ENCODE results near the gene THRB. TPM values are rescaled to one million over a fixed set of nuclear protein-coding genes. Genes with fewer than 3 reads are reported as not detected.

Gene THRB
- total RNA-seq, 1 donor from 2014 or later: 19.7 TPM

DNA sequence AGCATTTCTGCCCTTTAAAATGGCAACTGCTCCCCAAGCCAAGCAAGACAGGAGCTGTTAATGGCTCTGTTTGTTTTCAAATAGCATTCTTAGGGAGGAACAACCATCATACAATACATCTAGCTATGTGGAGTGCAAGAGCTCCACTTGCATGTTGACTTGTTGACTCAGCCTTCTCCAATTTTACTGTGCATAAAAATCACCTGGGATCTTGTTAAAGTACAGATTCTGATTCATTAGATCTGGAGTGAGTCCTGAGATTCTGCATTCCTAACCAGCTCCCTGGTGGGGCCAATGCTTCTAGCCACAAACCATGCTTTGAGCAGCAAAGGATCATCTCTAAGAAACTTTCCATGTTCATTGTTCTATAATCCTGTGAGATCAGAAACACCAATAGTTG is 171.4 kb downstream of the THRB start:
- no peaks in the 10 kb centered on the region for H3K9me3 ChIP-seq
- ATAC-seq (no peak), DNase-seq (no peak)
- no peak overlapping the region for H3K4me3 ChIP-seq
- no peak overlapping the region for H3K27ac ChIP-seq
- intact Hi-C loops (cut with DNase I): no loop called here
- H3K4me1 ChIP-seq: no peaks in the 10 kb centered on the region
- H3K27me3 ChIP-seq: no peaks in the 10 kb centered on the region
- TF ChIP-seq, protein P1, sequence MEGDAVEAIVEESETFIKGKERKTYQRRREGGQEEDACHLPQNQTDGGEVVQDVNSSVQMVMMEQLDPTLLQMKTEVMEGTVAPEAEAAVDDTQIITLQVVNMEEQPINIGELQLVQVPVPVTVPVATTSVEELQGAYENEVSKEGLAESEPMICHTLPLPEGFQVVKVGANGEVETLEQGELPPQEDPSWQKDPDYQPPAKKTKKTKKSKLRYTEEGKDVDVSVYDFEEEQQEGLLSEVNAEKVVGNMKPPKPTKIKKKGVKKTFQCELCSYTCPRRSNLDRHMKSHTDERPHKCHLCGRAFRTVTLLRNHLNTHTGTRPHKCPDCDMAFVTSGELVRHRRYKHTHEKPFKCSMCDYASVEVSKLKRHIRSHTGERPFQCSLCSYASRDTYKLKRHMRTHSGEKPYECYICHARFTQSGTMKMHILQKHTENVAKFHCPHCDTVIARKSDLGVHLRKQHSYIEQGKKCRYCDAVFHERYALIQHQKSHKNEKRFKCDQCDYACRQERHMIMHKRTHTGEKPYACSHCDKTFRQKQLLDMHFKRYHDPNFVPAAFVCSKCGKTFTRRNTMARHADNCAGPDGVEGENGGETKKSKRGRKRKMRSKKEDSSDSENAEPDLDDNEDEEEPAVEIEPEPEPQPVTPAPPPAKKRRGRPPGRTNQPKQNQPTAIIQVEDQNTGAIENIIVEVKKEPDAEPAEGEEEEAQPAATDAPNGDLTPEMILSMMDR (IDR thresholded peaks at IDR 0.05): no peak
- no peaks in the 10 kb centered on the region for H3K36me3 ChIP-seq

DNA sequence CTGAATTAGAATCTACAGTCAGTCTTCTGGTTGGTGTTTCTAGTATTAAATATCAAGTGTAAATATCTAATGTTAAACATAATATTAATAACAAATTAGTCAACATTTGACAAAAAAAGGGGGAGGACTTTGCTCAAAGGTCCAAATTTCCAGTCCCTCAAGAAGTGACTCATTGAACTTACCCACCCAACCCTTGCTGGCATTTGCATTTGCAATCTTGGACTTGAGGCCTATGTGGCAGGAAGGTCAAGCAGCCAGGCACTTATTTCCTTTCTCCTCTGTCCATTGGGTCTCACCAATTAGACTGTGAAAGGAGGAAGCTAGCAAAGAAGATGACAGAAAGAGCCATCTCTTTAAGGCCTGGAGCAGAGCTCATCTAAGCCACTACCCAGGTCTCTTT is 174.0 kb downstream of the THRB start:
- Histone ChIP-seq H3K27ac (no peak overlapping the region), H3K4me1 (no peaks in the 10 kb centered on the region), H3K9me3 (no peaks in the 10 kb centered on the region), H3K4me3 (no peak overlapping the region), H3K27me3 (no peaks in the 10 kb centered on the region), H3K36me3 (no peaks in the 10 kb centered on the region)
- DNase-seq: no peak
- TF ChIP-seq, protein P1 (IDR thresholded peaks at IDR 0.05): no peak
- intact Hi-C loops (cut with DNase I): no loop called here
- ATAC-seq: no peak

DNA sequence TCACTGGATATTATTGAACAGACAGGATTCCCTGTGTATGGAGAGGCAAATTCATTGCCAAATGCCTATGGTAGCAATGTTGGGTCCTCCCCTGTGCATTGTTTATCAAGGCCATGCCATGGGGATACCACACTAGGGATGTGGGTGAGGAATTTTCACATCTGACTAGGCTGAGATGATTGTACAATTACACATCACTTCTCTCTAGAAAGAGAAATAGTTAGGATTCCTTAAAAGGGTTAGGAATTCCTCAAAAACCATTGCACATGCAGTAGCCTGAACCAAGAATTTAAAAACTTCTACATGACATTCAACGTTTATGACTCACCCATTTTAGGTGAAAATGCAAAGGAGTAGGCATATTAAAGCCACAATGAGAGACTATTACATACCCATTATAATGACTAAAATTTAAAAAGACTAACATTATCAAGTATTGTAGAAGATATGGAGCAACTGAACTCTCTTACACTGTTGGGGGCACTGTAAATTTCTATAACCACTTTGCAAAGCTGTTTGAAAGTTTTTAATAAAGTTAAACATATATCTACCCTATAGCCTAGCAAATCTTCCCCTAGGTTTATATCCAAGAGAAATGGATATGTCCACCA is 175.9 kb downstream of the THRB start:
- H3K36me3 ChIP-seq: no peaks in the 10 kb centered on the region
- no peaks in the 10 kb centered on the region for H3K9me3 ChIP-seq
- H3K27ac ChIP-seq: no peak overlapping the region
- no peak for ATAC-seq
- no peak overlapping the region for H3K4me3 ChIP-seq
- TF ChIP-seq, protein P1 (IDR thresholded peaks at IDR 0.05): no peak
- intact Hi-C loops (cut with DNase I): no loop called here
- H3K27me3 ChIP-seq: no peaks in the 10 kb centered on the region
- no peaks in the 10 kb centered on the region for H3K4me1 ChIP-seq
- no peak for DNase-seq

DNA sequence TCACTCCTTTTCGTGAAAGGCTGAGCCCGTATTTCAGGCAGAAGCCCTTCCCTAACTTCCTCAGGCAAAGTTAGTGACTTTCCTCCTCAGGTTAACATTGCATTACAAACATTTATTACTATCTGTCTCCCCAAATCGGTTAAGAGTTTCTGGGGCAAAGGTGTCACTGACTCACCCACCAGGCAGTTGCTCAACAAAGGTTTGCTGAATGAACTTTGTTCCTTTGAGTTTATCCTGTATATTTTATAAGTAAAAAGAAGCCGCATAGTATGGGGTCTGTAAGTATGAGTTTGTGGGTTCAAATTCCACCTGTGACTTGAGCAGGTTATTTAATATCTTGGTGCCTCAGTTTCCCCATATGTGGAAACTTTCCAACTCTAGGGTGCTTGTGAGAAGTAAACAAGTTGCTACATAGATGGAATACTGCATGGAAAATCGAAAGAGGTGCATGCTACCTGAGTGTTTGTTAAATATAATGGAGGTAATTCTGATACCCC is 177.7 kb downstream of the THRB start:
- Histone ChIP-seq H3K9me3 (no peaks in the 10 kb centered on the region), H3K4me3 (no peak overlapping the region), H3K4me1 (no peaks in the 10 kb centered on the region), H3K27me3 (no peaks in the 10 kb centered on the region), H3K27ac (no peak overlapping the region), H3K36me3 (no peaks in the 10 kb centered on the region)
- TF ChIP-seq, protein P1 (IDR thresholded peaks at IDR 0.05): no peak
- ATAC-seq: no peak
- DNase-seq: no peak
- intact Hi-C loops (cut with DNase I): no loop called here

DNA sequence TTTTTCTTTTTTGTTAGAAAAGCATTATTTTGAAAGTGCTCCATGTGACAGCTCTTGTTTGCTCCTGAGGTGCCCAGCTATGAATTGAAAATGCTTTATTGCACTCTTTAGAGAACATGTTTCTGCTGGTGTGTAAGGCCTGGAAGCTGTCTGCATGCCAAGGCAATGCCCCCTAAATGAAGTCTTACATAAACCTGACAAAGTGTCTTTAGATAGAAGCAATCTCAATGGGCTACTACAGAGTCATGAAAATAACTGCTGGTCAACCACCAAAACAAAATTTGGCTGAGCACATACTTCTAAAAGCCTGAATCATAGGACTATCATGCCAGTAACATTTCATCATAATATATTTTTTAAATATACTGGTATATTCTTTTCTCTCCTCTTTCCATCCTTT is 178.7 kb downstream of the THRB start:
- no peak overlapping the region for H3K4me3 ChIP-seq
- DNase-seq (no peak), ATAC-seq (no peak)
- no peaks in the 10 kb centered on the region for H3K4me1 ChIP-seq
- no peaks in the 10 kb centered on the region for H3K27me3 ChIP-seq
- TF ChIP-seq, protein P1 (IDR thresholded peaks at IDR 0.05): no peak
- no peak overlapping the region for H3K27ac ChIP-seq
- intact Hi-C loops (cut with DNase I): no loop called here
- no peaks in the 10 kb centered on the region for H3K36me3 ChIP-seq
- no peaks in the 10 kb centered on the region for H3K9me3 ChIP-seq

DNA sequence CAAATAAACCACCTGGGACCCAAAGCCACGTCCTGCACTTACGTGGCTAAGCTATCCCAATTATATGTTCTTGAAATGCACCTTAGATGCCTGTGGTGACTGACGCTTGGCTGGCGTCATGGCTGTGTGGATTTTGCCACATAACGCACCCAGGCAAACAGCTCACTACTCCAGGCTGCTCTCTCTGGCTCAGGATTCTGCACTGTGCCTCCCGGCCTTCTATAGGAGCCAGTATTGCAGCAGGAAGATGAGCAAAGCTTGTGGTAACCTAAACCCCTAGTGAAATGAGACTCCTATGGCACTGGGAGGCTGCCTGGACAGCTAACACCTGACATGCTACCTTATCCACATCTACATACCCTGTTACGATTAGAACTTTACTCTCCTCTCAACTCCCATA is 179.3 kb downstream of the THRB start:
- Histone ChIP-seq H3K27ac (no peak overlapping the region), H3K36me3 (no peaks in the 10 kb centered on the region), H3K27me3 (no peaks in the 10 kb centered on the region), H3K9me3 (no peaks in the 10 kb centered on the region), H3K4me1 (no peaks in the 10 kb centered on the region), H3K4me3 (no peak overlapping the region)
- TF ChIP-seq, protein P1 (IDR thresholded peaks at IDR 0.05): no peak
- intact Hi-C loops (cut with DNase I): no loop called here
- no peak for ATAC-seq
- no peak for DNase-seq
